Suprapubic skin (tissue), 4 donors: Measurements from ENCODE around the gene PBLD.

Experiments used
- CTCF ChIP-seq, 2 donors: fragments of 200-600 bp in 1 of 2; fragments of 450-650 bp in 1 of 2; sonication (generic) in 1 of 2; IDR thresholded peaks; one replicate each; pipeline ENCODE4 v1.5.1; 2016 to 2019; ENCODE audit warnings: antibody characterized with exemption in 2 of 2, mild to moderate bottlenecking in 1 of 2, moderate library complexity in 1 of 2
- EP300 ChIP-seq: sonication (generic); formaldehyde crosslinking; IDR thresholded peaks from one replicate; pipeline ENCODE4 v1.6.1; 2017; ENCODE audit warnings: antibody characterized with exemption
- POLR2A ChIP-seq, 2 donors: fragments of 450-650 bp; IDR thresholded peaks; one replicate each; pipeline ENCODE4 v1.6.1; 2017; ENCODE audit warnings: antibody characterized with exemption in 2 of 2, mild to moderate bottlenecking in 2 of 2, moderate library complexity in 2 of 2
- POLR2AphosphoS5 ChIP-seq, 3 donors: sonication (generic); formaldehyde crosslinking; IDR thresholded peaks; one replicate each; pipeline ENCODE4 v1.6.1; 2017; ENCODE audit warnings: antibody characterized with exemption in 3 of 3

- TF ChIP-seq CTCF (IDR thresholded peaks at IDR 0.05) (no peak), POLR2A (IDR thresholded peaks at IDR 0.05) (no peak), POLR2AphosphoS5 (IDR thresholded peaks at IDR 0.05) (no peak), EP300 (no peak)
Measured at GRCh38 chr10:68327889-68328786, 4.6 kb downstream of the PBLD start.
